K562 (cell line): ENCODE data around the gene DSG2. TPM values are rescaled to one million over a fixed set of nuclear protein-coding genes. Genes with fewer than 3 reads are reported as not detected.
A peak's percentile ranks its signal among the peaks of the same experiment; 100 is the strongest.

ENCODE experiments used
- ATAC-seq: fragments of 200-7000 bp; cut with Tn5 transposase; 3 replicates; pipeline ENCODE4 v1.9.1; 2020; ENCODE audit warnings: moderate library complexity
- BruUV-seq: library from RNA; stranded (reverse); fragments of 400-500 nt; replicated peaks from 2 replicates; lab custom pipeline; 2021; lab: Mats Ljungman, UMichigan
- CTCF ChIA-PET: fragments of 300-600 bp; formaldehyde crosslinking; extraction: SDS; loops from one replicate; lab custom pipeline; 2021; ENCODE audit warnings: low intra/inter-chr PET ratio; lab: Yijun Ruan, JAX
- POLR2A ChIA-PET: fragments of 300-600, 350-650 bp; sonication (Branson Sonifier 250); formaldehyde crosslinking; extraction: SDS; loops from one replicate; lab custom pipeline; 2021; ENCODE audit warnings: antibody characterized with exemption, inconsistent platforms; lab: Yijun Ruan, JAX
- DNase-seq, 4 experiments: peaks; one replicate each; pipeline versions ENCODE4 v3.0.0 to v3.0.0-alpha.2; 2011 to 2018; ENCODE audit warnings: low spot score in 3 of 4, mixed read lengths in 3 of 4; ENCODE audit errors: extremely low read depth in 1 of 4
- FAIRE-seq: peaks from 2 replicates; lab custom pipeline; 2011; peaks lifted over from hg19 to GRCh38; lab: Jason Lieb, UNC
- H2AFZ ChIP-seq: 2 replicates; pipeline ENCODE4 v1.6.0; 2011; ENCODE audit warnings: low read depth, low read length, control low read depth, inconsistent platforms
- H3K27ac ChIP-seq: fragments of 200-600 bp; 3 replicates; pipeline ENCODE4 v1.8.0; 2011; ENCODE audit warnings: low read depth, mild to moderate bottlenecking, control low read depth, inconsistent platforms, low read length, moderate library complexity, mixed read lengths; ENCODE audit errors: extremely low read depth
- H3K27me3 ChIP-seq, 2 experiments: fragments of 300-600 bp in 1 of 2; 2 replicates in 1 of 2; 3 replicates in 1 of 2; pipeline versions ENCODE4 v1.6.0 to v1.8.0; 2011; ENCODE audit warnings: inconsistent platforms in 2 of 2, low read length in 2 of 2, mild to moderate bottlenecking in 1 of 2, mixed read lengths in 1 of 2, moderate library complexity in 1 of 2; ENCODE audit not compliant: control insufficient read depth in 2 of 2, insufficient read depth in 2 of 2
- H3K36me3 ChIP-seq: fragments of 300-600 bp; 3 replicates; pipeline ENCODE4 v1.8.0; 2011; ENCODE audit warnings: mild to moderate bottlenecking, low read length, inconsistent platforms; ENCODE audit not compliant: control insufficient read depth, insufficient read depth
- H3K4me1 ChIP-seq, 2 experiments: fragments of 200-600 bp in 1 of 2; replicated peaks in 1 of 2; 2 replicates in 1 of 2; 3 replicates in 1 of 2; pipeline versions ENCODE4 v1.5.1 to v1.8.0; 2011; ENCODE audit warnings: inconsistent platforms in 2 of 2, low read length in 2 of 2, mild to moderate bottlenecking in 1 of 2, mixed read lengths in 1 of 2, moderate library complexity in 1 of 2; ENCODE audit not compliant: control insufficient read depth in 2 of 2, insufficient read depth in 2 of 2
- H3K4me2 ChIP-seq: 2 replicates; pipeline ENCODE4 v1.6.1; 2011; ENCODE audit warnings: low read length, control low read depth, inconsistent platforms, mixed read lengths; ENCODE audit not compliant: insufficient read depth
- H3K4me3 ChIP-seq: fragments of 200-600 bp; sonication (generic), shearing (Covaris generic); 2 replicates; pipeline ENCODE4 v1.5.1; 2016; ENCODE audit warnings: control low read depth, inconsistent platforms
- H3K79me2 ChIP-seq: fragments of 200-600 bp; 3 replicates; pipeline ENCODE4 v1.8.0; 2011; ENCODE audit warnings: low read length, inconsistent platforms; ENCODE audit not compliant: control insufficient read depth, insufficient read depth
- H3K9ac ChIP-seq, 2 experiments: 2 replicates each; pipeline versions ENCODE4 v1.6.0 to v1.6.1; 2011; ENCODE audit warnings: low read depth in 2 of 2, low read length in 2 of 2, control low read depth in 1 of 2, inconsistent platforms in 1 of 2, mild to moderate bottlenecking in 1 of 2, mixed read lengths in 1 of 2; ENCODE audit not compliant: insufficient read depth in 1 of 2
- H3K9me1 ChIP-seq: one replicate; pipeline ENCODE4 v1.6.0; 2011; ENCODE audit warnings: inconsistent platforms, mild to moderate bottlenecking, low read length, moderate library complexity; ENCODE audit not compliant: control insufficient read depth, insufficient read depth
- H3K9me3 ChIP-seq: replicated peaks from 2 replicates; pipeline ENCODE4 v1.5.1; 2011; ENCODE audit warnings: low read depth, low read length, inconsistent platforms; ENCODE audit not compliant: control insufficient read depth, insufficient read depth
- H4K20me1 ChIP-seq: replicated peaks from 2 replicates; pipeline ENCODE4 v1.6.1; 2011; ENCODE audit warnings: low read length, inconsistent platforms, mixed read lengths; ENCODE audit not compliant: control insufficient read depth, insufficient read depth
- CEBPG ChIP-seq, 3 experiments: fragments of 200-800 bp in 1 of 3; sonication (Bioruptor generic) in 1 of 3; sonication (generic) in 1 of 3; formaldehyde crosslinking in 1 of 3; IDR thresholded peaks in 2 of 3; conservative IDR thresholded peaks in 1 of 3; 2 replicates each; pipeline versions ENCODE4 v1.6.1 to v1.8.0; 2016 to 2022; ENCODE audit warnings: missing compliant biosample characterization in 2 of 3, missing genetic modification characterization in 2 of 3, mild to moderate bottlenecking in 1 of 3, missing genetic modification reagents in 1 of 3
- EP400 ChIP-seq: fragments of 450-650 bp; IDR thresholded peaks from 2 replicates; pipeline ENCODE4 v1.6.1; 2017; ENCODE audit warnings: antibody characterized with exemption, mild to moderate bottlenecking, moderate library complexity
- FOSL1 ChIP-seq: fragments of 200-800 bp; sonication (Bioruptor generic); conservative IDR thresholded peaks from 2 replicates; pipeline ENCODE4 v1.6.1; 2016; ENCODE audit warnings: missing genetic modification characterization, missing compliant biosample characterization
- GTF2F1 ChIP-seq: IDR thresholded peaks from 2 replicates; pipeline ENCODE4 v1.6.1; 2011; ENCODE audit warnings: low read depth, low read length, improper control_type of control experiment
- NFXL1 ChIP-seq: fragments of 450-650 bp; formaldehyde crosslinking; IDR thresholded peaks from 2 replicates; pipeline ENCODE4 v1.4.0; 2021; ENCODE audit warnings: mild to moderate bottlenecking
- SFPQ ChIP-seq: fragments of 200-400 bp; formaldehyde crosslinking; IDR thresholded peaks from 2 replicates; pipeline ENCODE4 v1.6.1; 2017; ENCODE audit warnings: mild to moderate bottlenecking, low read depth, low read length, moderate library complexity
- ZBTB8A ChIP-seq: fragments of 450-650 bp; IDR thresholded peaks from 2 replicates; pipeline ENCODE4 v1.6.1; 2018; ENCODE audit warnings: mild to moderate bottlenecking, moderate library complexity; ENCODE audit not compliant: partially characterized antibody
- WGBS: fragments of 100-300 bp; shearing (Covaris generic); methylation state at CpG from one replicate; pipeline ENCODE4 v1.1.6; 2016; ENCODE audit warnings: low coverage, mixed read lengths; ENCODE audit not compliant: insufficient coverage; ENCODE audit errors: missing lambda C conversion rate; 5-methylcytosine and 5-hydroxymethylcytosine counted together
- in situ Hi-C: fragments of 300-500 bp; cut with MboI; formaldehyde crosslinking; loops from 4 replicates; pipeline ENCODE4 v1.15.0; 2018; ENCODE audit warnings: inconsistent platforms, mixed read lengths
- intact Hi-C: fragments of 100-400 bp; cut with micrococcal nuclease; formaldehyde crosslinking; loops from 2 replicates; pipeline ENCODE4 v1.14.2; 2022
- polyA plus RNA-seq, 8 experiments: library from polyadenylated mRNA; depleted of rRNA in 4 of 8; stranded (reverse) in 5 of 8; unstranded in 3 of 8; fragments of >200 nt; fragmentation: Nextera tagmentation in 2 of 8; fragmentation: Illumina TruSeq in 1 of 8; extraction: Ambion mirVana in 2 of 8; extraction: Trizol in 1 of 8; gene quantifications; 2 replicates each; pipeline versions ENCODE4 v1.2.1 to v1.2.3, GENCODE V29; 2011 to 2014; ENCODE audit warnings: inconsistent platforms in 1 of 8, missing spikeins in 1 of 8
- total RNA-seq, 7 experiments: library from RNA; depleted of rRNA in 6 of 7; stranded (reverse); fragments of >200 nt in 6 of 7; fragmentation: Illumina TruSeq in 2 of 7; extraction: Trizol in 2 of 7; gene quantifications; 2 replicates each; pipeline versions ENCODE4 v1.2.1 to v1.2.3, GENCODE V29; 2011 to 2021; ENCODE audit warnings: low replicate concordance in 1 of 7

DSG2 gene
- total and polyA plus RNA-seq, 9 of the 15 experiments (the other 6 are each of a cell fraction or from before 2014, with no cell fraction given): 16.9 to 68.6 (median 41.3) TPM

- H3K79me2 ChIP-seq: peaks cover 54% of the 10 kb centered on the region
- WGBS: 42% methylated on average over 4 of the region's 4 CpGs
- intact Hi-C loops (no loop called here), in situ Hi-C loops (no loop called here)
- H3K27ac ChIP-seq: no peak overlapping the region
- TF ChIP-seq FOSL1 (tag) (peak; percentile 61), CEBPG (CRISPR knock-in tag; IDR thresholded peaks at IDR 0.05) (no peak), CEBPG (tag; conservative IDR thresholded peaks at IDR 0.05 in 1 of 2, IDR thresholded peaks at IDR 0.05 in 1 of 2) (no peak)
- BruUV-seq: no TSS peak
- H3K9ac ChIP-seq: no peak overlapping the region
- POLR2A ChIA-PET: interaction anchor here (0.7 kb wide), 1 partner anchor 29 kb away, joined by 3 read pairs; no protein-coding TSS in a partner anchor
- H3K9me3 ChIP-seq: no peaks in the 10 kb centered on the region
- no peak overlapping the region for H2AFZ ChIP-seq
- peaks cover 13% of the 10 kb centered on the region; the same call in 1 of the 2 replicates for H4K20me1 ChIP-seq
- no peak overlapping the region for H3K4me3 ChIP-seq
- FAIRE-seq: no peak
- no peak overlapping the region for H3K4me2 ChIP-seq
- no peak for ATAC-seq
- peaks cover 0 to 7% of the 10 kb centered on the region in 2 experiments; a peak in 2 of 5 replicates for H3K4me1 ChIP-seq
- peaks cover 5% of the 10 kb centered on the region; the same call in 1 of the 3 replicates for H3K36me3 ChIP-seq
- no peak for DNase-seq
- CTCF ChIA-PET: no interaction called here
- no peaks in the 10 kb centered on the region for H3K9me1 ChIP-seq
- H3K27me3 ChIP-seq: no peaks in the 10 kb centered on the region
These were observed 15.4 kb downstream of the DSG2 start for GRCh38 chr18:31513189-31513935.

- H3K27ac ChIP-seq: no peak overlapping the region
- no peak overlapping the region for H3K4me2 ChIP-seq
- H3K79me2 ChIP-seq: peaks cover 29% of the 10 kb centered on the region
- no peak overlapping the region for H3K4me3 ChIP-seq
- intact Hi-C loops (no loop called here), in situ Hi-C loops (no loop called here)
- BruUV-seq: no TSS peak
- peak; percentile 10; the same call in 2 of the 3 replicates for ATAC-seq
- no peak overlapping the region for H2AFZ ChIP-seq
- no peaks in the 10 kb centered on the region; a peak in 1 of 5 replicates for H3K4me1 ChIP-seq
- CTCF ChIA-PET: no interaction called here
- H3K9ac ChIP-seq: no peak overlapping the region
- 89% methylated on average over 3 of the region's 3 CpGs for WGBS
- POLR2A ChIA-PET: interaction anchor here (0.8 kb wide), 1 partner anchor 9 kb away, joined by 3 read pairs; no protein-coding TSS in a partner anchor
- H4K20me1 ChIP-seq: peaks cover 9% of the 10 kb centered on the region; the same call in 1 of the 2 replicates
- DNase-seq: no peak
- H3K9me1 ChIP-seq: no peaks in the 10 kb centered on the region
- no peaks in the 10 kb centered on the region for H3K9me3 ChIP-seq
- FAIRE-seq: no peak
- H3K27me3 ChIP-seq: no peaks in the 10 kb centered on the region
- H3K36me3 ChIP-seq: peaks cover 27% of the 10 kb centered on the region
- TF ChIP-seq GTF2F1: no peak
- TF ChIP-seq NFXL1: no peak
- no peak for TF ChIP-seq SFPQ
- TF ChIP-seq EP400: no peak
- no peak for TF ChIP-seq ZBTB8A
These were observed 18.5 kb downstream of the DSG2 start for GRCh38 chr18:31516437-31516836.
